Thoracic aorta (tissue), 2 donors: Measurements from ENCODE around the gene CDC14B. TPM values are rescaled to one million over a fixed set of nuclear protein-coding genes. Genes with fewer than 3 reads are reported as not detected.

Source experiments
- ATAC-seq: fragments of 150-250 bp; one replicate; pipeline ENCODE4 v1.8.0; 2017; ENCODE audit warnings: low read depth; ENCODE audit not compliant: insufficient number of reproducible peaks, low FRiP score
- DNase-seq: peaks from one replicate; pipeline ENCODE4 v3.0.0-alpha.2; 2020; ENCODE audit warnings: low spot score
- H3K27ac ChIP-seq, 2 donors: fragments of 200-600 bp; sonication (generic); 1 replicate in 1 of 2; 2 replicates in 1 of 2; pipeline ENCODE4 v1.5.1; 2016; ENCODE audit warnings: mild to moderate bottlenecking in 2 of 2, moderate library complexity in 2 of 2
- H3K27me3 ChIP-seq: fragments of 200-600 bp; sonication (generic); replicated peaks from 2 replicates; pipeline ENCODE4 v1.6.0; 2016; ENCODE audit warnings: mild to moderate bottlenecking; ENCODE audit not compliant: insufficient read depth
- H3K36me3 ChIP-seq: fragments of 200-600 bp; sonication (generic); one replicate; pipeline ENCODE4 v1.5.1; 2016
- H3K4me1 ChIP-seq, 2 donors: fragments of 200-600 bp; sonication (generic); 1 replicate in 1 of 2; 2 replicates in 1 of 2; pipeline versions ENCODE4 v1.5.1 to v1.6.0; 2016; ENCODE audit warnings: low read depth in 2 of 2, mild to moderate bottlenecking in 1 of 2; ENCODE audit not compliant: control insufficient read depth in 1 of 2
- H3K4me3 ChIP-seq: fragments of 200-600 bp; sonication (generic); 2 replicates; pipeline ENCODE4 v1.5.1; 2016; ENCODE audit warnings: mild to moderate bottlenecking
- H3K9me3 ChIP-seq: fragments of 200-600 bp; sonication (generic); 2 replicates; pipeline ENCODE4 v1.5.1; 2016
- total RNA-seq, 2 donors: library from RNA; depleted of rRNA; stranded (reverse); fragments of >200 nt; gene quantifications; one replicate each; pipeline versions ENCODE4 v1.1.0 to v1.2.3, GENCODE V29; 2016
- TF ChIP-seq, protein P1 (sequence below): fragments of 200-600 bp; sonication (generic); IDR thresholded peaks from one replicate; pipeline ENCODE4 v1.5.1; 2019; ENCODE audit warnings: antibody characterized with exemption

Gene CDC14B
- total RNA-seq, 2 donors from 2014 or later = 25.7 to 39.5 TPM

DNA sequence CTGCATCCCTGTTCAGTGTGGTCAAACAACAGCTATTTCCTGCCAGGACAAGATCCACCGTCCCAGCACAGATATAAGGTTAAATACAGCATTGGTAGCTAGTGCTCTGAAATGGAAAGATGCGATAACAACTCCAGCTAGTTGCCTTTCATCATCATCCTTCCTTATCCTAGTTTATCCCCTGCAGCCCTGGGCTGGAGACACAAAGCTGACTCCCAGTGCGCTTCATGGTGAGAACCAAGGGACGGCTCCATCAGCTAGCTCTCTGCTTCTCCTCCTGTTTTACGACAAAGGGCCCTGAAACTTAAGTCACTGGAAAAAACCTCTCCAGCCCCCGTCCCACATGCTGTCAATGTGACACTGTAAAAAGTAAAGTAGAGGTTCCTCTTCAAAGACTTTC is 37.9 kb downstream of the CDC14B start:
- no peak overlapping the region for H3K27ac ChIP-seq
- no peaks in the 10 kb centered on the region for H3K9me3 ChIP-seq
- H3K27me3 ChIP-seq = no peaks in the 10 kb centered on the region
- DNase-seq (no peak), ATAC-seq (no peak)
- no peaks in the 10 kb centered on the region for H3K36me3 ChIP-seq
- H3K4me1 ChIP-seq = no peaks in the 10 kb centered on the region
- TF ChIP-seq, protein P1, sequence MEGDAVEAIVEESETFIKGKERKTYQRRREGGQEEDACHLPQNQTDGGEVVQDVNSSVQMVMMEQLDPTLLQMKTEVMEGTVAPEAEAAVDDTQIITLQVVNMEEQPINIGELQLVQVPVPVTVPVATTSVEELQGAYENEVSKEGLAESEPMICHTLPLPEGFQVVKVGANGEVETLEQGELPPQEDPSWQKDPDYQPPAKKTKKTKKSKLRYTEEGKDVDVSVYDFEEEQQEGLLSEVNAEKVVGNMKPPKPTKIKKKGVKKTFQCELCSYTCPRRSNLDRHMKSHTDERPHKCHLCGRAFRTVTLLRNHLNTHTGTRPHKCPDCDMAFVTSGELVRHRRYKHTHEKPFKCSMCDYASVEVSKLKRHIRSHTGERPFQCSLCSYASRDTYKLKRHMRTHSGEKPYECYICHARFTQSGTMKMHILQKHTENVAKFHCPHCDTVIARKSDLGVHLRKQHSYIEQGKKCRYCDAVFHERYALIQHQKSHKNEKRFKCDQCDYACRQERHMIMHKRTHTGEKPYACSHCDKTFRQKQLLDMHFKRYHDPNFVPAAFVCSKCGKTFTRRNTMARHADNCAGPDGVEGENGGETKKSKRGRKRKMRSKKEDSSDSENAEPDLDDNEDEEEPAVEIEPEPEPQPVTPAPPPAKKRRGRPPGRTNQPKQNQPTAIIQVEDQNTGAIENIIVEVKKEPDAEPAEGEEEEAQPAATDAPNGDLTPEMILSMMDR = no peak
- H3K4me3 ChIP-seq = no peak overlapping the region

DNA sequence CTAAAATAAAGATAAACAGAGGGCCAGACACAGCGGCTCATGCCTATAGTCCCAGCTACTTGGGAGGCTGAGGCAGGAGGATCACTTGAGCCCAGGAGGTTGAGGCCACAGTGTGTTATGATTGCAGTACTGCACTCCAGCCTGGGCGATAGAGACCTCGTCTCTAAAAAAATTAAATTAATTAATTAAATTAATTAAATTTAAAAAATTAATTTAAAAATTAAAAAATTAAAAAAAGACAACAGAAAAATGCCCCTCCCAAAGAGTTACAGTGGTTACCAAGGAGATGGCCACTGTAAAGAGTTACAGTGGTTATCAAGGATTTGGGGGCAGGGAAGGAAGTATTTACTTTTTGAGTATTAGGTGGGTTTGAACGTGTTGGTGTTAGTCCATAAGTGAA is 38.3 kb downstream of the CDC14B start:
- Histone ChIP-seq H3K4me1 (no peaks in the 10 kb centered on the region), H3K27ac (no peak overlapping the region), H3K27me3 (no peaks in the 10 kb centered on the region), H3K36me3 (no peaks in the 10 kb centered on the region), H3K4me3 (no peak overlapping the region), H3K9me3 (no peaks in the 10 kb centered on the region)
- TF ChIP-seq, protein P1 = no peak
- ATAC-seq (no peak), DNase-seq (no peak)

DNA sequence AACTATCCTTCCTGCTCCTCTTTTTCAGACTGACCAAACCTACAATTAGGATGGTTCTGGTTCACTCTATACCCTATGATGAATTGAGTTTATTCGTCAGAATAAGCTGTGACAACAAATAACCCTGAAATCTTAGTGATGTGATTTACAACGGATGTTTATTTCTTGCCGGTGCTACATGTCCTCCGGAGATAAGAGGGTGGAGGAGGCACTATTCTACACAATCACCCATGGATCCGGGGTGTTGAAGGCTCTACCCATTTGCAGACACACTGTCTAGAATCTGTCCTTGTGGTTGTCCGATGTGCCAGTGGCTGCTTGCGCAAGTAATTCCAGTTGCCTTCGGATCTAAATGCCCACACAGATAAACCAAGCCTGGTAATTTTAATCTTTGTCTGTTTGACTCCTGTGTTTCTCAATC is 44.7 kb downstream of the CDC14B start:
- TF ChIP-seq, protein P1 = no peak
- DNase-seq (no peak), ATAC-seq (no peak)
- H3K9me3 ChIP-seq = no peaks in the 10 kb centered on the region
- H3K4me3 ChIP-seq = no peak overlapping the region
- no peaks in the 10 kb centered on the region for H3K4me1 ChIP-seq
- no peaks in the 10 kb centered on the region for H3K27me3 ChIP-seq
- no peaks in the 10 kb centered on the region for H3K36me3 ChIP-seq
- H3K27ac ChIP-seq = no peak overlapping the region

DNA sequence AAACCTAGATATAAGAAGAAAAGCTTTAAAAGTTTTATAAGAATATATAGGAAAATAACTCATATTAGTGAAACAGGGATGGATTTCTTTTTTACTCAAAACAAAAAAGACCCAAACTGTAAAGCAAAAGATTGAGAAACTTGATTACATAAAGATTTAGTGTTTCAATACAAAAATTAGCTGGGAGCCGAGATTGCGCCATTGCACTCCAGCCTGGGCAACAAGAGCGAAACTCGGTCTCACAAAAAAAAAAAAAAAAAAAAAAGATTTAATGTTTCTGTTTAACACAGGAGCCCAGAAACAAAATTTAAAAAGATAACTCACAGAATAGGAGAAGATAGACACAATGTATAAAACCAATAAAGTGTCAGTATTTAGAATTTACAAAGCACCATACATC is 45.2 kb downstream of the CDC14B start:
- TF ChIP-seq, protein P1 = no peak
- no peak for DNase-seq
- no peaks in the 10 kb centered on the region for H3K36me3 ChIP-seq
- H3K27ac ChIP-seq = no peak overlapping the region
- H3K27me3 ChIP-seq = no peaks in the 10 kb centered on the region
- H3K4me3 ChIP-seq = no peak overlapping the region
- no peaks in the 10 kb centered on the region for H3K4me1 ChIP-seq
- no peaks in the 10 kb centered on the region for H3K9me3 ChIP-seq
- ATAC-seq = no peak

DNA sequence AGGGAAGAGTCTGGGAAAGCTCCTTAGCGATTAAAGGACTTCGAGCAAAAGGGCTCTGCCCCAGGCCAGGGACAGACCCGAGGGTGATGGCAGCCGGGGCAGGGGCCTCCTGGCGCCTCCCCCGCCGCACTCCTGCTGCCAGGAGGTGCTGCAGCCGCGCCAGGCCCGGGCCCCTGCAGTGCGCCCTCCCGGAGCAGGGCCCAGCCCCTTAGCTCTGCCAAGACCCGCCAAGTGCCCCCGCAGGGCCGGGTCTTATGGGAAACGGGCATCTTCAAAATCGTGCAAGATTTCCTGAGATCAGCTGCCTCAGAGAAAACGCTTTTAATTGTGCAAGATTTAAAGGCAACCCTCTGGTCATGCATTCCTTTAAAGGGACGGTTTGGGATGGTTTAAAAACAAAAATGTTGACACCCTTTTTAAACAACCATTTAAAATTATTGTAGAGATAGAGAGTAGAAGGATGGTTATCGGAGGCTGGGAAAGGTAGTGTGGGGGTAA is 52.4 kb downstream of the CDC14B start:
- ATAC-seq (no peak), DNase-seq (no peak)
- Histone ChIP-seq H3K4me3 (peak overlapping the region; percentile 92), H3K36me3 (no peaks in the 10 kb centered on the region), H3K9me3 (no peaks in the 10 kb centered on the region), H3K27ac (peak overlapping the region; percentile 96 to 99), H3K4me1 (peaks cover 12 to 32% of the 10 kb centered on the region in 2 donors), H3K27me3 (no peaks in the 10 kb centered on the region)
- TF ChIP-seq, protein P1 = no peak
